DOHH2 (cell line): ENCODE measurements around the gene TTC29.

ENCODE experiments used
- CTCF ChIP-seq: fragments of 200-600 bp; sonication (generic); IDR thresholded peaks from one replicate; pipeline ENCODE4 v1.5.1; 2014; ENCODE audit warnings: antibody characterized with exemption, mild to moderate bottlenecking, low read depth, low read length; ENCODE audit not compliant: poor library complexity, severe bottlenecking
- EZH2phosphoT487 ChIP-seq: fragments of 200-600 bp; sonication (generic); IDR thresholded peaks from 2 replicates; pipeline ENCODE4 v1.6.1; 2017; ENCODE audit warnings: borderline replicate concordance, mild to moderate bottlenecking, antibody characterized with exemption, low read length, moderate library complexity, mixed read lengths

GRCh38 chr4:146975036-146975435, 29.4 kb upstream of the TTC29 start:
- no peak for TF ChIP-seq CTCF
- TF ChIP-seq EZH2phosphoT487 = no peak
